HL-60 (cell line): ENCODE data around the gene TBXAS1.

Experiments
- DNase-seq, 2 experiments: peaks; one replicate each; pipeline ENCODE4 v3.0.0-alpha.2; 2010 to 2020; ENCODE audit warnings: low read depth in 1 of 2, low spot score in 1 of 2
- H3K27ac ChIP-seq: fragments of 250-450 bp; sonication (Bioruptor Pico); replicated peaks from 2 replicates; pipeline ENCODE4 v1.5.1; 2020; ENCODE audit warnings: mild to moderate bottlenecking, moderate library complexity
- H3K27me3 ChIP-seq: fragments of 250-450 bp; sonication (Bioruptor Pico); 2 replicates; pipeline ENCODE4 v1.5.1; 2021; ENCODE audit warnings: mild to moderate bottlenecking, moderate library complexity; ENCODE audit not compliant: insufficient read depth, poor library complexity, severe bottlenecking
- H3K4me3 ChIP-seq: replicated peaks from 2 replicates; pipeline ENCODE4 v1.5.1; 2011; ENCODE audit warnings: mild to moderate bottlenecking, control low read depth, low read length; ENCODE audit not compliant: insufficient read depth
- GABPA ChIP-seq: IDR thresholded peaks from 2 replicates; pipeline ENCODE4 v1.6.1; 2012; ENCODE audit warnings: low read depth
- POLR2AphosphoS5 ChIP-seq: IDR thresholded peaks from 2 replicates; pipeline ENCODE4 v1.6.1; 2012; ENCODE audit warnings: low read depth
- REST ChIP-seq: IDR thresholded peaks from 2 replicates; pipeline ENCODE4 v1.6.1; 2012; ENCODE audit warnings: low read depth; ENCODE audit not compliant: insufficient replicate concordance
- SPI1 ChIP-seq: IDR thresholded peaks from 2 replicates; pipeline ENCODE4 v1.6.1; 2012; ENCODE audit warnings: low read depth, mild to moderate bottlenecking, borderline replicate concordance
- TF ChIP-seq, protein P1 (sequence below): IDR thresholded peaks from one replicate; pipeline ENCODE4 v1.5.1; 2011; ENCODE audit warnings: low read length, control low read depth, inconsistent platforms; ENCODE audit not compliant: insufficient read depth

The TBXAS1 gene

GRCh38 chr7:139973101-139974050, 144.3 kb downstream of the TBXAS1 start:
- Histone ChIP-seq H3K27ac (no peak overlapping the region), H3K4me3 (no peak overlapping the region), H3K27me3 (no peaks in the 10 kb centered on the region)
- TF ChIP-seq SPI1 (no peak), REST (no peak), POLR2AphosphoS5 (no peak), GABPA (no peak)
- TF ChIP-seq, protein P1, sequence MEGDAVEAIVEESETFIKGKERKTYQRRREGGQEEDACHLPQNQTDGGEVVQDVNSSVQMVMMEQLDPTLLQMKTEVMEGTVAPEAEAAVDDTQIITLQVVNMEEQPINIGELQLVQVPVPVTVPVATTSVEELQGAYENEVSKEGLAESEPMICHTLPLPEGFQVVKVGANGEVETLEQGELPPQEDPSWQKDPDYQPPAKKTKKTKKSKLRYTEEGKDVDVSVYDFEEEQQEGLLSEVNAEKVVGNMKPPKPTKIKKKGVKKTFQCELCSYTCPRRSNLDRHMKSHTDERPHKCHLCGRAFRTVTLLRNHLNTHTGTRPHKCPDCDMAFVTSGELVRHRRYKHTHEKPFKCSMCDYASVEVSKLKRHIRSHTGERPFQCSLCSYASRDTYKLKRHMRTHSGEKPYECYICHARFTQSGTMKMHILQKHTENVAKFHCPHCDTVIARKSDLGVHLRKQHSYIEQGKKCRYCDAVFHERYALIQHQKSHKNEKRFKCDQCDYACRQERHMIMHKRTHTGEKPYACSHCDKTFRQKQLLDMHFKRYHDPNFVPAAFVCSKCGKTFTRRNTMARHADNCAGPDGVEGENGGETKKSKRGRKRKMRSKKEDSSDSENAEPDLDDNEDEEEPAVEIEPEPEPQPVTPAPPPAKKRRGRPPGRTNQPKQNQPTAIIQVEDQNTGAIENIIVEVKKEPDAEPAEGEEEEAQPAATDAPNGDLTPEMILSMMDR, result no peak
- DNase-seq, result no peak

DNA sequence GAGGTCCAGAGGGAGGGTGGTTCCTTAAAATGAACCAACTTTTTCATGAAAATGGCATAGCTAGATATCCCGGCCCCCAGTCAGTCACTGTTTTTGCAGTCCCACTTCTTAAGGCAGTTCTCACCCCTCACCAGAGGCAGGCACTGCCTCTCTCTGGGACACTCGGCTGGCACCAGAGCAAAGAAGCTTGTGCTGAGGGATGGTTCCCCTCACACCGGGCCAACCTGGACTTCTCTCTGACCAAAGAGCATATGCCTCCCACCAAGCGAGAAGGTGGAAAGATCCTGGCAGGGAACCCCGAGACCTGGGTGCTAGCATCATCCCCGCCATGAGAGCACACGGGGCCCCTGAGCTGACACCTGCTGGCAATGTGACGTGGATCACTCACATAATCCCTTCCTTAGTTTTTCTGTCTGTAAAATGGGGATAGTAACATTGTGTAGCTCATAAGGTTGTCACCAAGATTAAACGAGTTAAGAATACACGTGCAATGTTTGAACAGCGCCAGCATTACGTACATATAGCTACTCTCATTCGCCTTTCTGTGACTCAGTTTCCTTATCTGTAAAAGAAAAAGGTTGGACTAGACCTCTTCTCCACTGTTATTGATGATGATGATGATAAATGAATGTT, 145.2 kb downstream of the TBXAS1 start:
- no peak overlapping the region for H3K27ac ChIP-seq
- no peak overlapping the region for H3K4me3 ChIP-seq
- no peak for DNase-seq
- H3K27me3 ChIP-seq, result no peaks in the 10 kb centered on the region
- no peak for TF ChIP-seq GABPA
- no peak for TF ChIP-seq POLR2AphosphoS5
- no peak for TF ChIP-seq REST
- TF ChIP-seq, protein P1, result no peak
- TF ChIP-seq SPI1, result no peak

DNA sequence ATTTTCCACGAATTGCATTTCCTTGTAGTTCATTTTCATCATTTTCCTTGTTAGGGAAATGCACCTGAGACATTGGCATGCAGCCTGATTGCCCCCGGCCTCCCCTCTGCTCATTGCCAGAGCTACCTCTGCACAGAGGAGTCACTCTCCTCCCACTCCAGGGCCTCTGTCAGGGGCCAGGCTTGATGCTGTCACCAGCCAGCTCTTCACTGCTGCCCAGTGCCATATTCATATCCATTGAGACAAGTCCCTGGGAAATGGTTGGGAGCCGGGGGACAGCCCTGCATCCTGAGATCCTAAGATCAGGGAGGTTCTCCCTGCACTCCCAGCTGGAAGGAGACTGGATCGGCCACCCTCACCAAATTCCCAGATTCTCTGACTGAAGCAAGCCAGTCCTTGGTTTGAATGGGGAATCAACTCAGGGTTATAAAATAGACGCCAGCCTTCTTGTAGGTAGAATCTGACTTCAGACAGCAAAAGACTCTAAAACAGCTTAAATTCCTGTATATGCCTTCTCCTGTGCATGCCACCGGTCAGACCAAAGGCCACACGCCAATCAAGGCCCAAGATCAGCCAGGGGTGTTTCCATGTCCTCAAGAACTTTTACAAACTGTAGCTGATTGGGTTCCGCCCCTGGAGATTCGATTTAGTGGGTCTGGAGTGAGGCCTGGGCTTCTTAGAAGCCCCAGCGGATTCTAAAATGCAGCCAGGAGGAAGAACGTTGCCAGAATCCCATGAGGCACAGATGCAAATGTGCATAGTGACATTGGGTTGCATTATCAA, 147.2 kb downstream of the TBXAS1 start:
- no peak for DNase-seq
- Histone ChIP-seq H3K27ac (no peak overlapping the region), H3K27me3 (no peaks in the 10 kb centered on the region), H3K4me3 (no peak overlapping the region)
- TF ChIP-seq SPI1 (no peak), POLR2AphosphoS5 (no peak), REST (no peak), GABPA (no peak)
- TF ChIP-seq, protein P1, result no peak
